GM13977 (cell line): ENCODE results near the gene STIP1.

ENCODE experiments used
- DNase-seq: peaks from one replicate; pipeline ENCODE4 v3.0.0; 2012; ENCODE audit warnings: low spot score
- CTCF ChIP-seq: IDR thresholded peaks from 2 replicates; pipeline ENCODE4 v1.5.1; 2012; ENCODE audit warnings: mild to moderate bottlenecking, control low read depth; ENCODE audit not compliant: insufficient read depth; ENCODE audit errors: extremely low read depth, missing control alignments
- in situ Hi-C: fragments of 300-500 bp; cut with MboI; formaldehyde crosslinking; loops from one replicate; pipeline ENCODE4 v1.12.0; 2022; ENCODE audit warnings: low sequenced_read_pairs, low pct_unique_long_range_greater_than_20kb, mixed read lengths, inconsistent platforms; ENCODE audit not compliant: unreplicated experiment

Gene STIP1

GRCh38 chr11:64198511-64198910, 12.5 kb downstream of the STIP1 start:
- TF ChIP-seq CTCF: no peak
- DNase-seq: no peak
- in situ Hi-C loops: no loop called here

GRCh38 chr11:64201543-64201942, 15.6 kb downstream of the STIP1 start:
- no peak for TF ChIP-seq CTCF
- in situ Hi-C loops: no loop called here
- no peak for DNase-seq

GRCh38 chr11:64202992-64203391, 17.0 kb downstream of the STIP1 start:
- no peak for TF ChIP-seq CTCF
- in situ Hi-C loops: no loop called here
- DNase-seq: no peak

GRCh38 chr11:64203421-64204079, 17.6 kb downstream of the STIP1 start:
- no peak for DNase-seq
- in situ Hi-C loops: no loop called here
- no peak for TF ChIP-seq CTCF

- no peak for DNase-seq
- TF ChIP-seq CTCF: no peak
- in situ Hi-C loops: no loop called here
These were observed 18.1 kb downstream of the STIP1 start for GRCh38 chr11:64204080-64204440.

- DNase-seq: peak; percentile 79
- TF ChIP-seq CTCF: peak; percentile 73
- in situ Hi-C loops: no loop called here
These were observed 18.6 kb downstream of the STIP1 start for GRCh38 chr11:64204464-64204989.
